ENCODE data around the gene WDPCP.

DNA sequence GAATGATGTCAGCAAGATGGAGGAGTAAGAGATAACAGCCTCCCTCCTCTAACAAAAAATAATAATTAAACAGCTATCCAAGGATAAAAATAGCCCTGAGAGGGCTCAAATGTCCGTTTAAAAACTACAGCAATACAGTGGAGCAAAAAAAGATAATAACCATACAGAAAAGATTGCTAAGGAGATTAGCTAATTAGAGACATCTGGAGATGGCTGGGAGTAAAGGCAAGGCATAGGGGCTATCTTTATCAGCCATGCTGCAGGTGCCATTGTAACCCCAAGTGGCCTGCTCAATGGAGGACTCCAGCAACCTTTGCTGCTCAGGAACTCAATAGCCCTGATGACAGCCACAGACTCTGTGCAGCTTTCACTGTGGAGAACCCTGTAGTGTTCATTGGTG, 43.2 kb upstream of the WDPCP start:
- TF ChIP-seq RAD21 (IDR thresholded peaks at IDR 0.05; ENCODE audit: low read length), result no peak
- TF ChIP-seq MAFK (IDR thresholded peaks at IDR 0.05; ENCODE audit: low read depth, low read length), result no peak
- TF ChIP-seq, protein P1, sequence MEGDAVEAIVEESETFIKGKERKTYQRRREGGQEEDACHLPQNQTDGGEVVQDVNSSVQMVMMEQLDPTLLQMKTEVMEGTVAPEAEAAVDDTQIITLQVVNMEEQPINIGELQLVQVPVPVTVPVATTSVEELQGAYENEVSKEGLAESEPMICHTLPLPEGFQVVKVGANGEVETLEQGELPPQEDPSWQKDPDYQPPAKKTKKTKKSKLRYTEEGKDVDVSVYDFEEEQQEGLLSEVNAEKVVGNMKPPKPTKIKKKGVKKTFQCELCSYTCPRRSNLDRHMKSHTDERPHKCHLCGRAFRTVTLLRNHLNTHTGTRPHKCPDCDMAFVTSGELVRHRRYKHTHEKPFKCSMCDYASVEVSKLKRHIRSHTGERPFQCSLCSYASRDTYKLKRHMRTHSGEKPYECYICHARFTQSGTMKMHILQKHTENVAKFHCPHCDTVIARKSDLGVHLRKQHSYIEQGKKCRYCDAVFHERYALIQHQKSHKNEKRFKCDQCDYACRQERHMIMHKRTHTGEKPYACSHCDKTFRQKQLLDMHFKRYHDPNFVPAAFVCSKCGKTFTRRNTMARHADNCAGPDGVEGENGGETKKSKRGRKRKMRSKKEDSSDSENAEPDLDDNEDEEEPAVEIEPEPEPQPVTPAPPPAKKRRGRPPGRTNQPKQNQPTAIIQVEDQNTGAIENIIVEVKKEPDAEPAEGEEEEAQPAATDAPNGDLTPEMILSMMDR (conservative IDR thresholded peaks at IDR 0.05; ENCODE audit: low read depth, low read length), result no peak
- no peak for TF ChIP-seq FOS (IDR thresholded peaks at IDR 0.05; ENCODE audit: low read depth, low read length)
- no peak for TF ChIP-seq POLR2A (IDR thresholded peaks at IDR 0.05; ENCODE audit: low read depth, low read length)
- TF ChIP-seq SMC3 (IDR thresholded peaks at IDR 0.05; ENCODE audit: low read depth, low read length), result no peak
- TF ChIP-seq MXI1 (IDR thresholded peaks at IDR 0.05; ENCODE audit: borderline replicate concordance, low read depth, low read length), result no peak
- no peak for TF ChIP-seq MAZ (IDR thresholded peaks at IDR 0.05; ENCODE audit: borderline replicate concordance, low read depth, low read length)
- TF ChIP-seq, protein P2, sequence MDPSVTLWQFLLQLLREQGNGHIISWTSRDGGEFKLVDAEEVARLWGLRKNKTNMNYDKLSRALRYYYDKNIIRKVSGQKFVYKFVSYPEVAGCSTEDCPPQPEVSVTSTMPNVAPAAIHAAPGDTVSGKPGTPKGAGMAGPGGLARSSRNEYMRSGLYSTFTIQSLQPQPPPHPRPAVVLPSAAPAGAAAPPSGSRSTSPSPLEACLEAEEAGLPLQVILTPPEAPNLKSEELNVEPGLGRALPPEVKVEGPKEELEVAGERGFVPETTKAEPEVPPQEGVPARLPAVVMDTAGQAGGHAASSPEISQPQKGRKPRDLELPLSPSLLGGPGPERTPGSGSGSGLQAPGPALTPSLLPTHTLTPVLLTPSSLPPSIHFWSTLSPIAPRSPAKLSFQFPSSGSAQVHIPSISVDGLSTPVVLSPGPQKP (IDR thresholded peaks at IDR 0.05; ENCODE audit: borderline replicate concordance, low read depth, low read length), result no peak
- TF ChIP-seq, protein P3, sequence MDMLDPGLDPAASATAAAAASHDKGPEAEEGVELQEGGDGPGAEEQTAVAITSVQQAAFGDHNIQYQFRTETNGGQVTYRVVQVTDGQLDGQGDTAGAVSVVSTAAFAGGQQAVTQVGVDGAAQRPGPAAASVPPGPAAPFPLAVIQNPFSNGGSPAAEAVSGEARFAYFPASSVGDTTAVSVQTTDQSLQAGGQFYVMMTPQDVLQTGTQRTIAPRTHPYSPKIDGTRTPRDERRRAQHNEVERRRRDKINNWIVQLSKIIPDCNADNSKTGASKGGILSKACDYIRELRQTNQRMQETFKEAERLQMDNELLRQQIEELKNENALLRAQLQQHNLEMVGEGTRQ (IDR thresholded peaks at IDR 0.05; ENCODE audit: low read depth, low read length), result no peak
- TF ChIP-seq CEBPB (IDR thresholded peaks at IDR 0.05; ENCODE audit: low read depth, low read length), result no peak
- no peak for TF ChIP-seq RFX5 (IDR thresholded peaks at IDR 0.05; ENCODE audit: low read depth, low read length)
- TF ChIP-seq RCOR1 (IDR thresholded peaks at IDR 0.05; ENCODE audit: insufficient replicate concordance, low read length), result no peak

Data from IMR-90 (cell line).